Aorta (tissue), 5 donors: Measurements from ENCODE around the gene C2CD2. TPM values are rescaled to one million over a fixed set of nuclear protein-coding genes. Genes with fewer than 3 reads are reported as not detected.

Experiments used
- ATAC-seq: fragments of 200-7000 bp; cut with Tn5 transposase; one replicate; pipeline ENCODE4 v1.9.1; 2022; ENCODE audit warnings: moderate library complexity; ENCODE audit not compliant: low FRiP score
- DNase-seq, 2 donors: peaks; one replicate each; pipeline ENCODE4 v3.0.0-alpha.2; 2020
- H3K27ac ChIP-seq, 2 donors: one replicate each; pipeline ENCODE4 v1.5.1; 2013; ENCODE audit warnings: low read length in 2 of 2, mild to moderate bottlenecking in 2 of 2, moderate library complexity in 2 of 2, control low read depth in 1 of 2, inconsistent platforms in 1 of 2, low read depth in 1 of 2
- H3K27me3 ChIP-seq, 2 donors: one replicate each; pipeline ENCODE4 v1.6.1; 2013; ENCODE audit warnings: control low read depth in 1 of 2, low read length in 1 of 2, mild to moderate bottlenecking in 1 of 2, moderate library complexity in 1 of 2; ENCODE audit not compliant: insufficient read depth in 2 of 2, control insufficient read depth in 1 of 2
- H3K36me3 ChIP-seq, 2 donors: one replicate each; pipeline ENCODE4 v1.6.1; 2013; ENCODE audit warnings: control low read depth in 1 of 2, low read length in 1 of 2, mild to moderate bottlenecking in 1 of 2; ENCODE audit not compliant: insufficient read depth in 2 of 2, control insufficient read depth in 1 of 2
- H3K4me1 ChIP-seq, 2 donors: one replicate each; pipeline ENCODE4 v1.6.1; 2013; ENCODE audit warnings: low read length in 2 of 2, control low read depth in 1 of 2, mild to moderate bottlenecking in 1 of 2, moderate library complexity in 1 of 2; ENCODE audit not compliant: insufficient read depth in 2 of 2, control insufficient read depth in 1 of 2
- H3K4me3 ChIP-seq, 2 donors: one replicate each; pipeline ENCODE4 v1.5.1; 2013; ENCODE audit warnings: low read length in 2 of 2, control low read depth in 1 of 2, mild to moderate bottlenecking in 1 of 2
- H3K9me3 ChIP-seq: one replicate; pipeline ENCODE4 v1.6.1; 2013; ENCODE audit warnings: mild to moderate bottlenecking, low read length; ENCODE audit not compliant: control insufficient read depth
- WGBS, 2 donors: extraction: QIAGEN DNeasy Blood & Tissue Kit; methylation state at CpG; one replicate each; pipeline ENCODE4 v1.1.7; 2013; 5-methylcytosine and 5-hydroxymethylcytosine counted together
- intact Hi-C, 2 donors: fragments of 100-400 bp; cut with DNase I; formaldehyde crosslinking; loops; one replicate each; pipeline versions ENCODE4 v1.14.2 to v1.15.0; 2022
- polyA plus RNA-seq, 2 donors: library from polyadenylated mRNA; stranded (reverse); fragments of 200-250 nt; gene quantifications; one replicate each; pipeline ENCODE4 v1.2.3, GENCODE V29; 2013
- total RNA-seq, 2 donors: library from RNA; stranded (reverse); fragmentation: NEBNext Ultra II Directional; extraction: Animal tissue kit (Norgen Biotek cat#: 25700); gene quantifications; one replicate each; pipeline ENCODE4 v1.2.1, GENCODE V29; 2021
- donor health status: healthy with polysubstance abuse.
- donor health status: Bipolar disorder and iron deficiency.
- donor health status: DM: no; HTN: no; CAD: no.
- donor health status: DM: no; HTN: no; CAD: no.
- donor health status: DM: yes; HTN: yes; CAD: no.

The C2CD2 gene
- total and polyA plus RNA-seq, 4 donors, result 25.5 to 59.8 (median 47.8) TPM

GRCh38 chr21:41852151-41852928 is 101.5 kb downstream of the C2CD2 start:
- no peak overlapping the region for H3K4me3 ChIP-seq
- H3K27me3 ChIP-seq, result no peaks in the 10 kb centered on the region
- no peaks in the 10 kb centered on the region for H3K9me3 ChIP-seq
- intact Hi-C loops, result no loop called here
- ATAC-seq (no peak), DNase-seq (no peak)
- no peaks in the 10 kb centered on the region for H3K4me1 ChIP-seq
- WGBS, 2 donors, result 88 to 91% methylated on average over 21 of the region's 21 CpGs
- no peak overlapping the region for H3K27ac ChIP-seq
- H3K36me3 ChIP-seq, result peaks cover 2 to 7% of the 10 kb centered on the region in 2 donors

- Histone ChIP-seq H3K9me3 (no peaks in the 10 kb centered on the region), H3K4me3 (no peak overlapping the region), H3K27ac (no peak overlapping the region), H3K4me1 (no peaks in the 10 kb centered on the region), H3K27me3 (no peaks in the 10 kb centered on the region), H3K36me3 (peaks cover 2 to 4% of the 10 kb centered on the region in 2 donors)
- DNase-seq, result no peak
- no peak for ATAC-seq
- intact Hi-C loops, result no loop called here
- WGBS, 2 donors, result 82 to 86% methylated on average over 23 of the region's 23 CpGs
Measured at GRCh38 chr21:41851090-41851790, 102.6 kb downstream of the C2CD2 start.

- no peak overlapping the region for H3K27ac ChIP-seq
- intact Hi-C loops, result no loop called here
- H3K4me3 ChIP-seq, result no peak overlapping the region
- ATAC-seq (no peak), DNase-seq (peak in 1 of 2 donors; percentile 40)
- H3K9me3 ChIP-seq, result no peaks in the 10 kb centered on the region
- peaks cover under 1 to 4% of the 10 kb centered on the region in 2 donors for H3K36me3 ChIP-seq
- H3K4me1 ChIP-seq, result no peaks in the 10 kb centered on the region
- 94 to 95% methylated on average over 9 of the region's 9 CpGs for WGBS, 2 donors
- H3K27me3 ChIP-seq, result no peaks in the 10 kb centered on the region
Measured at GRCh38 chr21:41850085-41850484, 103.7 kb downstream of the C2CD2 start.

- no peaks in the 10 kb centered on the region for H3K27me3 ChIP-seq
- no peaks in the 10 kb centered on the region for H3K36me3 ChIP-seq
- 89 to 92% methylated on average over 15 of the region's 15 CpGs for WGBS, 2 donors
Measured at GRCh38 chr21:41848958-41849580, 104.7 kb downstream of the C2CD2 start.

GRCh38 chr21:41848533-41848932 is 105.3 kb downstream of the C2CD2 start:
- WGBS, 2 donors, result 82 to 89% methylated on average over 8 of the region's 8 CpGs
- Histone ChIP-seq H3K36me3 (no peaks in the 10 kb centered on the region), H3K4me3 (no peak overlapping the region), H3K4me1 (no peaks in the 10 kb centered on the region), H3K27ac (no peak overlapping the region), H3K27me3 (no peaks in the 10 kb centered on the region), H3K9me3 (no peaks in the 10 kb centered on the region)
- ATAC-seq (no peak), DNase-seq (no peak)
- intact Hi-C loops, result no loop called here

More at GRCh38 chr21:41848958-41849580, 104.7 kb downstream of the C2CD2 start:
- DNase-seq (peak in 1 of 2 donors; percentile 22), ATAC-seq (no peak)
- Histone ChIP-seq H3K4me1 (no peaks in the 10 kb centered on the region), H3K9me3 (no peaks in the 10 kb centered on the region), H3K4me3 (no peak overlapping the region), H3K27ac (no peak overlapping the region)
- intact Hi-C loops, result no loop called here

GRCh38 chr21:41847066-41847804 is 106.6 kb downstream of the C2CD2 start:
- intact Hi-C loops, result no loop called here
- no peak overlapping the region for H3K27ac ChIP-seq
- no peak overlapping the region for H3K4me3 ChIP-seq
- no peaks in the 10 kb centered on the region for H3K27me3 ChIP-seq
- H3K36me3 ChIP-seq, result peaks cover 0 to 3% of the 10 kb centered on the region in 2 donors
- no peaks in the 10 kb centered on the region for H3K4me1 ChIP-seq
- DNase-seq, result peak in 1 of 2 donors; percentile 71
- ATAC-seq, result no peak
- 80% methylated on average over 21 of the region's 21 CpGs for WGBS, 2 donors
- H3K9me3 ChIP-seq, result no peaks in the 10 kb centered on the region

- intact Hi-C loops, result no loop called here
- H3K4me3 ChIP-seq, result no peak overlapping the region
- H3K36me3 ChIP-seq, result peaks cover 0 to 3% of the 10 kb centered on the region in 2 donors
- H3K27me3 ChIP-seq, result no peaks in the 10 kb centered on the region
- no peak overlapping the region for H3K27ac ChIP-seq
- ATAC-seq (no peak), DNase-seq (peak in 1 of 2 donors; percentile 56)
- no peaks in the 10 kb centered on the region for H3K4me1 ChIP-seq
- no peaks in the 10 kb centered on the region for H3K9me3 ChIP-seq
- WGBS, 2 donors, result 89% methylated on average over 7 of the region's 7 CpGs
Measured at GRCh38 chr21:41846536-41846935, 107.3 kb downstream of the C2CD2 start.

GRCh38 chr21:41846033-41846317 is 107.8 kb downstream of the C2CD2 start:
- intact Hi-C loops, result no loop called here
- 85% methylated on average over 6 of the region's 6 CpGs for WGBS, 2 donors
- no peak overlapping the region for H3K4me3 ChIP-seq
- no peaks in the 10 kb centered on the region for H3K27me3 ChIP-seq
- no peaks in the 10 kb centered on the region for H3K9me3 ChIP-seq
- no peak for ATAC-seq
- H3K27ac ChIP-seq, result no peak overlapping the region
- no peak for DNase-seq
- H3K36me3 ChIP-seq, result peaks cover 0 to 3% of the 10 kb centered on the region in 2 donors
- H3K4me1 ChIP-seq, result no peaks in the 10 kb centered on the region
